ENCODE data around the gene GRIA1.
"Not testable (repeated sequence)": the region's sequence is repeated elsewhere in the genome, so short reads cannot be mapped to it uniquely, and the experiment has no call there.

The GRIA1 gene

GRCh38 chr5:153799466-153799865 is 309.0 kb downstream of the GRIA1 start:
- H3K4me1 Mint-ChIP-seq, result no peaks in the 10 kb centered on the region
- DNase-seq (ENCODE audit: low spot score in 2 of 2), result no peak
- H3K27ac Mint-ChIP-seq, result no peak overlapping the region
- peaks cover 9% of the 10 kb centered on the region for H3K27me3 Mint-ChIP-seq
- no peak overlapping the region for H3K4me3 Mint-ChIP-seq
- peaks cover 3% of the 10 kb centered on the region for H3K9me3 Mint-ChIP-seq
- ATAC-seq (ENCODE audit: low read depth), result no peak
- H3K36me3 Mint-ChIP-seq, result no peaks in the 10 kb centered on the region

GRCh38 chr5:153802050-153802821 is 311.8 kb downstream of the GRIA1 start:
- Mint-ChIP-seq H3K4me1 (no peaks in the 10 kb centered on the region), H3K9me3 (peaks cover 3% of the 10 kb centered on the region), H3K4me3 (no peak overlapping the region), H3K27me3 (peaks cover 9% of the 10 kb centered on the region), H3K27ac (no peak overlapping the region), H3K36me3 (no peaks in the 10 kb centered on the region)
- no peak for ATAC-seq (ENCODE audit: low read depth)
- no peak for DNase-seq (ENCODE audit: low spot score in 2 of 2)

GRCh38 chr5:153807801-153808200 is 317.3 kb downstream of the GRIA1 start:
- Mint-ChIP-seq H3K4me1 (no peaks in the 10 kb centered on the region), H3K27ac (no peak overlapping the region), H3K9me3 (peaks cover 3% of the 10 kb centered on the region), H3K36me3 (no peaks in the 10 kb centered on the region), H3K4me3 (no peak overlapping the region), H3K27me3 (peaks cover 4% of the 10 kb centered on the region)
- DNase-seq (ENCODE audit: low spot score in 2 of 2) (no peak), ATAC-seq (ENCODE audit: low read depth) (no peak)

GRCh38 chr5:153809166-153809565 is 318.7 kb downstream of the GRIA1 start:
- no peak for DNase-seq (ENCODE audit: low spot score in 2 of 2)
- no peak for ATAC-seq (ENCODE audit: low read depth)
- Mint-ChIP-seq H3K36me3 (no peaks in the 10 kb centered on the region), H3K9me3 (no peaks in the 10 kb centered on the region), H3K4me1 (no peaks in the 10 kb centered on the region), H3K27ac (no peak overlapping the region), H3K4me3 (no peak overlapping the region), H3K27me3 (peaks cover under 1% of the 10 kb centered on the region)

GRCh38 chr5:153813901-153814300 is 323.4 kb downstream of the GRIA1 start:
- Mint-ChIP-seq H3K27ac (no peak overlapping the region), H3K27me3 (peaks cover 2% of the 10 kb centered on the region), H3K4me3 (no peak overlapping the region), H3K9me3 (no peaks in the 10 kb centered on the region), H3K4me1 (no peaks in the 10 kb centered on the region), H3K36me3 (no peaks in the 10 kb centered on the region)
- DNase-seq (ENCODE audit: low spot score in 2 of 2), result no peak
- ATAC-seq (ENCODE audit: low read depth), result no peak

GRCh38 chr5:153816870-153817269 is 326.4 kb downstream of the GRIA1 start:
- H3K36me3 Mint-ChIP-seq, result no peaks in the 10 kb centered on the region
- H3K4me1 Mint-ChIP-seq, result no peaks in the 10 kb centered on the region
- peaks cover 2% of the 10 kb centered on the region for H3K27me3 Mint-ChIP-seq
- H3K4me3 Mint-ChIP-seq, result no peak overlapping the region
- no peak for DNase-seq (ENCODE audit: low spot score in 2 of 2)
- no peak overlapping the region for H3K27ac Mint-ChIP-seq
- no peaks in the 10 kb centered on the region for H3K9me3 Mint-ChIP-seq
- ATAC-seq (ENCODE audit: low read depth), result no peak

- H3K4me1 Mint-ChIP-seq, result no peaks in the 10 kb centered on the region
- no peak for ATAC-seq (ENCODE audit: low read depth)
- no peak for DNase-seq (ENCODE audit: low spot score in 2 of 2)
Observed at GRCh38 chr5:153818626-153819025, 328.2 kb downstream of the GRIA1 start.

GRCh38 chr5:153823036-153823435 is 332.6 kb downstream of the GRIA1 start:
- Mint-ChIP-seq H3K4me1 (no peaks in the 10 kb centered on the region), H3K27ac (no peak overlapping the region), H3K9me3 (no peaks in the 10 kb centered on the region), H3K27me3 (peaks cover 2% of the 10 kb centered on the region), H3K4me3 (no peak overlapping the region), H3K36me3 (no peaks in the 10 kb centered on the region)
- no peak for DNase-seq (ENCODE audit: low spot score in 2 of 2)
- ATAC-seq (ENCODE audit: low read depth), result no peak

More at GRCh38 chr5:153818626-153819025, 328.2 kb downstream of the GRIA1 start:
- no peak overlapping the region for H3K27ac Mint-ChIP-seq
- H3K4me3 Mint-ChIP-seq, result no peak overlapping the region
- H3K27me3 Mint-ChIP-seq, result peaks cover 2% of the 10 kb centered on the region
- H3K9me3 Mint-ChIP-seq, result no peaks in the 10 kb centered on the region
- H3K36me3 Mint-ChIP-seq, result no peaks in the 10 kb centered on the region

- Mint-ChIP-seq H3K4me3 (no peak overlapping the region), H3K27ac (no peak overlapping the region), H3K36me3 (no peaks in the 10 kb centered on the region), H3K4me1 (no peaks in the 10 kb centered on the region), H3K9me3 (no peaks in the 10 kb centered on the region), H3K27me3 (no peaks in the 10 kb centered on the region)
- ATAC-seq (ENCODE audit: low read depth) (no peak), DNase-seq (ENCODE audit: low spot score in 2 of 2) (no peak)
Observed at GRCh38 chr5:153824909-153825308, 334.4 kb downstream of the GRIA1 start.

- H3K4me3 Mint-ChIP-seq, result no peak overlapping the region
- no peak for ATAC-seq (ENCODE audit: low read depth)
- no peaks in the 10 kb centered on the region for H3K4me1 Mint-ChIP-seq
- no peaks in the 10 kb centered on the region for H3K9me3 Mint-ChIP-seq
- H3K27ac Mint-ChIP-seq, result no peak overlapping the region
- no peak for DNase-seq (ENCODE audit: low spot score in 2 of 2)
- no peaks in the 10 kb centered on the region for H3K36me3 Mint-ChIP-seq
- H3K27me3 Mint-ChIP-seq, result peaks cover 3% of the 10 kb centered on the region
Observed at GRCh38 chr5:153827397-153827796, 336.9 kb downstream of the GRIA1 start.

- peaks cover 2% of the 10 kb centered on the region for H3K9me3 Mint-ChIP-seq
- ATAC-seq (ENCODE audit: low read depth) (no peak), DNase-seq (ENCODE audit: low spot score in 2 of 2) (no peak)
- no peak overlapping the region for H3K27ac Mint-ChIP-seq
- H3K4me3 Mint-ChIP-seq, result no peak overlapping the region
- H3K36me3 Mint-ChIP-seq, result no peaks in the 10 kb centered on the region
- H3K27me3 Mint-ChIP-seq, result peaks cover 4% of the 10 kb centered on the region
- no peaks in the 10 kb centered on the region for H3K4me1 Mint-ChIP-seq
Observed at GRCh38 chr5:153829510-153830065, 339.1 kb downstream of the GRIA1 start.

- H3K4me1 Mint-ChIP-seq, result no peaks in the 10 kb centered on the region
- no peak overlapping the region for H3K4me3 Mint-ChIP-seq
- DNase-seq (ENCODE audit: low spot score in 2 of 2) (no peak), ATAC-seq (ENCODE audit: low read depth) (no peak)
- H3K9me3 Mint-ChIP-seq, result peaks cover 2% of the 10 kb centered on the region
- H3K36me3 Mint-ChIP-seq, result no peaks in the 10 kb centered on the region
- H3K27me3 Mint-ChIP-seq, result peaks cover 4% of the 10 kb centered on the region
- no peak overlapping the region for H3K27ac Mint-ChIP-seq
Observed at GRCh38 chr5:153831973-153832372, 341.5 kb downstream of the GRIA1 start.

GRCh38 chr5:153835891-153836515 is 345.5 kb downstream of the GRIA1 start:
- Mint-ChIP-seq H3K27ac (no peak overlapping the region), H3K4me3 (no peak overlapping the region), H3K27me3 (peaks cover 6% of the 10 kb centered on the region), H3K4me1 (no peaks in the 10 kb centered on the region), H3K9me3 (peaks cover 4% of the 10 kb centered on the region), H3K36me3 (no peaks in the 10 kb centered on the region)
- ATAC-seq (ENCODE audit: low read depth) (no peak), DNase-seq (ENCODE audit: low spot score in 2 of 2) (no peak)

GRCh38 chr5:153849303-153850113 is 359.0 kb downstream of the GRIA1 start:
- H3K27me3 Mint-ChIP-seq; H3K4me1 Mint-ChIP-seq; H3K9me3 Mint-ChIP-seq; DNase-seq (ENCODE audit: low spot score in 2 of 2); ATAC-seq (ENCODE audit: low read depth); H3K36me3 Mint-ChIP-seq; H3K27ac Mint-ChIP-seq; H3K4me3 Mint-ChIP-seq: not testable (repeated sequence)
